ENCODE measurements around the gene TCF7L1.

Gene TCF7L1

GRCh38 chr2:85216927-85217326 is 83.7 kb downstream of the TCF7L1 start:
- no peak for DNase-seq
- Histone ChIP-seq H3K9me2 (replicated peaks; ENCODE audit: insufficient read depth, low read length) (no peaks in the 10 kb centered on the region), H3K79me2 (ENCODE audit: low read length) (no peaks in the 10 kb centered on the region), H3K4me1 (ENCODE audit: low read length) (no peaks in the 10 kb centered on the region), H3K27me3 (replicated peaks; ENCODE audit: insufficient read depth, low read length) (no peaks in the 10 kb centered on the region), H3K9ac (ENCODE audit: low read length) (no peak overlapping the region), H3K4me3 (ENCODE audit: low read length) (no peak overlapping the region), H3K36me3 (replicated peaks; ENCODE audit: insufficient read depth, low read length) (no peaks in the 10 kb centered on the region), H4K20me1 (ENCODE audit: insufficient read depth, low read length) (no peaks in the 10 kb centered on the region), H3K4me2 (ENCODE audit: low read depth, low read length) (no peak overlapping the region), H3K27ac (ENCODE audit: low read length) (no peak overlapping the region), H3F3A (ENCODE audit: insufficient read depth, low read length) (no peaks in the 10 kb centered on the region), H3K9me3 (replicated peaks; ENCODE audit: insufficient read depth, low read length) (no peaks in the 10 kb centered on the region), H2AFZ (ENCODE audit: low read length) (no peak overlapping the region)
- TF ChIP-seq, protein P1, sequence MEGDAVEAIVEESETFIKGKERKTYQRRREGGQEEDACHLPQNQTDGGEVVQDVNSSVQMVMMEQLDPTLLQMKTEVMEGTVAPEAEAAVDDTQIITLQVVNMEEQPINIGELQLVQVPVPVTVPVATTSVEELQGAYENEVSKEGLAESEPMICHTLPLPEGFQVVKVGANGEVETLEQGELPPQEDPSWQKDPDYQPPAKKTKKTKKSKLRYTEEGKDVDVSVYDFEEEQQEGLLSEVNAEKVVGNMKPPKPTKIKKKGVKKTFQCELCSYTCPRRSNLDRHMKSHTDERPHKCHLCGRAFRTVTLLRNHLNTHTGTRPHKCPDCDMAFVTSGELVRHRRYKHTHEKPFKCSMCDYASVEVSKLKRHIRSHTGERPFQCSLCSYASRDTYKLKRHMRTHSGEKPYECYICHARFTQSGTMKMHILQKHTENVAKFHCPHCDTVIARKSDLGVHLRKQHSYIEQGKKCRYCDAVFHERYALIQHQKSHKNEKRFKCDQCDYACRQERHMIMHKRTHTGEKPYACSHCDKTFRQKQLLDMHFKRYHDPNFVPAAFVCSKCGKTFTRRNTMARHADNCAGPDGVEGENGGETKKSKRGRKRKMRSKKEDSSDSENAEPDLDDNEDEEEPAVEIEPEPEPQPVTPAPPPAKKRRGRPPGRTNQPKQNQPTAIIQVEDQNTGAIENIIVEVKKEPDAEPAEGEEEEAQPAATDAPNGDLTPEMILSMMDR (IDR thresholded peaks at IDR 0.05; ENCODE audit: low read length), result no peak
- TF ChIP-seq EZH2phosphoT487 (IDR thresholded peaks at IDR 0.05; ENCODE audit: low read length) (no peak), EZH2 (optimal IDR thresholded peaks at IDR 0.05; ENCODE audit: low read depth, low read length) (no peak)

DNA sequence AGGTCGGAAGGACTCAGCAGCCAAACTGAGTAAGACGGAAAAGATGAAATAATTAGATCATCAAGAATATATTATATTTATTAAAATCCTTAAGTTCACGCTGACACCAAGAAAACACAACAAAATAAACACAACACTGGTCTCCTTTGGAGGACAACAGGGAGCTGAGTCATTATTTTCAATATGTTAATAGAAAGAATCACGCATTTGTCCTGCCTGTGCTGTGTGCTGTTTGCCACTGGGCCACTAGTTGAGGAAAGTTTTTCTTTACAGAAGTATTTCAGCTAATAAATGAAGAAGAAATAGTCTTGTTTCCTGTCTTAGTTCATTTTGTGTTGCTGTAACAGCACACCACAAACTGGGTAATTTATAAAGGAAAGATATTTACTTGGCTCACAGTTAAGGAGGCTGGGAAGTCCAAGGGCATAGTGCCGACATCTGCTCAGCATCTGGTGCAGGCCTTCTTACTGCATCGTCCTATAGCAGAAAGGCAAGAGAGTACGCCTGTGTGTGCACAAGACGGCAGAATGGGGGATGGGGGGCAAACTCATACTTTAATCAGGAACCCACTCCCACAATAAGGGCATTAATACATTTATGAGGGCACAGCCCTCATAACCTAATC is 88.0 kb downstream of the TCF7L1 start:
- Histone ChIP-seq H3K9me3 (replicated peaks; ENCODE audit: insufficient read depth, low read length) (no peaks in the 10 kb centered on the region), H3K27ac (ENCODE audit: low read length) (no peak overlapping the region), H4K20me1 (ENCODE audit: insufficient read depth, low read length) (no peaks in the 10 kb centered on the region), H3K9ac (ENCODE audit: low read length) (no peak overlapping the region), H3K79me2 (ENCODE audit: low read length) (no peaks in the 10 kb centered on the region), H3F3A (ENCODE audit: insufficient read depth, low read length) (no peaks in the 10 kb centered on the region), H3K4me3 (ENCODE audit: low read length) (no peak overlapping the region), H3K27me3 (replicated peaks; ENCODE audit: insufficient read depth, low read length) (no peaks in the 10 kb centered on the region), H3K9me2 (replicated peaks; ENCODE audit: insufficient read depth, low read length) (no peaks in the 10 kb centered on the region), H3K4me1 (ENCODE audit: low read length) (no peaks in the 10 kb centered on the region), H3K36me3 (replicated peaks; ENCODE audit: insufficient read depth, low read length) (no peaks in the 10 kb centered on the region), H2AFZ (ENCODE audit: low read length) (no peak overlapping the region), H3K4me2 (ENCODE audit: low read depth, low read length) (no peak overlapping the region)
- TF ChIP-seq EZH2 (optimal IDR thresholded peaks at IDR 0.05; ENCODE audit: low read depth, low read length) (no peak), EZH2phosphoT487 (IDR thresholded peaks at IDR 0.05; ENCODE audit: low read length) (no peak)
- TF ChIP-seq, protein P1 (IDR thresholded peaks at IDR 0.05; ENCODE audit: low read length), result no peak
- no peak for DNase-seq

DNA sequence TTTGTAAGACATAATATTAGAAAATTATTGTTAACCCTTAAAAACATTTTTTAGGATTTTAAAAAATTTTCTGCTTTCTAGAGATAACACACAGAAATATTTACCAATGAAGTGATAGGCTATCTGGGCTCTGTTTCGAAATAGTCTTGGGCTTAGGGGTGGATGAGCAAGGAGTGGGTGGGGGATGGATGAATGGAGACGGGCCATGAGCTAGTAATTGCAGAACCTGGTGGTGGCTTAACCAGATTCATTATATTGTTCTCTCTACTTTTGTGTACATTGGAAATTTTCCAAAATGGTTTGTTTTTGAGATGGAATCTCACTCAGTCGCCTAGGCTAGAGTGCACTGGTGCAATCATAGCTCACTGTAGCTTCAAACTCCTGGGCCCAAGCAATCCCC is 89.6 kb downstream of the TCF7L1 start:
- H3F3A ChIP-seq (ENCODE audit: insufficient read depth, low read length), result no peaks in the 10 kb centered on the region
- no peak overlapping the region for H3K9ac ChIP-seq (ENCODE audit: low read length)
- no peaks in the 10 kb centered on the region for H4K20me1 ChIP-seq (ENCODE audit: insufficient read depth, low read length)
- H3K4me3 ChIP-seq (ENCODE audit: low read length), result no peak overlapping the region
- H3K9me2 ChIP-seq (replicated peaks; ENCODE audit: insufficient read depth, low read length), result no peaks in the 10 kb centered on the region
- TF ChIP-seq EZH2 (optimal IDR thresholded peaks at IDR 0.05; ENCODE audit: low read depth, low read length) (no peak), EZH2phosphoT487 (IDR thresholded peaks at IDR 0.05; ENCODE audit: low read length) (no peak)
- TF ChIP-seq, protein P1 (IDR thresholded peaks at IDR 0.05; ENCODE audit: low read length), result no peak
- no peaks in the 10 kb centered on the region for H3K4me1 ChIP-seq (ENCODE audit: low read length)
- no peak overlapping the region for H3K4me2 ChIP-seq (ENCODE audit: low read depth, low read length)
- H2AFZ ChIP-seq (ENCODE audit: low read length), result no peak overlapping the region
- no peaks in the 10 kb centered on the region for H3K27me3 ChIP-seq (replicated peaks; ENCODE audit: insufficient read depth, low read length)
- DNase-seq, result no peak
- H3K9me3 ChIP-seq (replicated peaks; ENCODE audit: insufficient read depth, low read length), result no peaks in the 10 kb centered on the region
- no peaks in the 10 kb centered on the region for H3K36me3 ChIP-seq (replicated peaks; ENCODE audit: insufficient read depth, low read length)
- no peak overlapping the region for H3K27ac ChIP-seq (ENCODE audit: low read length)
- no peaks in the 10 kb centered on the region for H3K79me2 ChIP-seq (ENCODE audit: low read length)

Measured in MM.1S (cell line).